Measurements from ENCODE around the gene PLAGL1. TPM values are rescaled to one million over a fixed set of nuclear protein-coding genes. Genes with fewer than 3 reads are reported as not detected.

PLAGL1 gene
- total RNA-seq, 1 donor from 2014 or later, result 1.2 TPM

DNA sequence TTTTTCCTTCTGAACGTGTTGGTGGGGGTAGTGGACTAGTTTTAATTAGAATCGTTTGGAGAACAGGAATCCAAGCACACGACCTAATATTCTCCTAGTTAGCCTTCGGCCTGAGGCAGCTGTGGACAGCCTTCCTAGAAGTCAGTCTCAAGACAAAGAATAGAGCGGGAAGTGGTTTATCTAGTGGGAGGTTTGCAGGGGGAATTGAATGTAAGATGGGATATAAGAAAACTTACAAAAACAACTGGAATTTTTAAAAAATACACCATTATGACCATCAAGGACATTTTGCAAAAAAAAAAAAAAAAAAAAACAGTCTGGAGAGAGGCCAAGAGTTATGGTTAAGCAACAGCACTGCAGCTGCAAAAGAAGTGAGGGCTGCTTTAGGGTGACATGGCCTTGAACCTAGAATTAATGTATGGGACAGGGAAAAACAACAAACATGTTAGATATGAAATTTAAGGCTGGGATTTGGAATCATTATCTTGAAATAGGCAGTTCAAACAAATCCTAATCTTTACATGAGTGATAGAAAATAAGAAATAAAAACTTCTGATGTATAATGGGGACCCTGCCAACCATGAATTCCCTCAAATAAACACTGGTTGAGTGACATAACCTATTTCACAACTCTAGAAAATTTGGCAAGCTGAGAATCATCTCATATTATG lies 40.2 kb downstream of the PLAGL1 start:
- DNase-seq (ENCODE audit: low spot score) (no peak), ATAC-seq (no peak)

- ATAC-seq (no peak), DNase-seq (ENCODE audit: low spot score) (no peak)
These were observed 41.7 kb downstream of the PLAGL1 start for GRCh38 chr6:143966312-143966711.

DNA sequence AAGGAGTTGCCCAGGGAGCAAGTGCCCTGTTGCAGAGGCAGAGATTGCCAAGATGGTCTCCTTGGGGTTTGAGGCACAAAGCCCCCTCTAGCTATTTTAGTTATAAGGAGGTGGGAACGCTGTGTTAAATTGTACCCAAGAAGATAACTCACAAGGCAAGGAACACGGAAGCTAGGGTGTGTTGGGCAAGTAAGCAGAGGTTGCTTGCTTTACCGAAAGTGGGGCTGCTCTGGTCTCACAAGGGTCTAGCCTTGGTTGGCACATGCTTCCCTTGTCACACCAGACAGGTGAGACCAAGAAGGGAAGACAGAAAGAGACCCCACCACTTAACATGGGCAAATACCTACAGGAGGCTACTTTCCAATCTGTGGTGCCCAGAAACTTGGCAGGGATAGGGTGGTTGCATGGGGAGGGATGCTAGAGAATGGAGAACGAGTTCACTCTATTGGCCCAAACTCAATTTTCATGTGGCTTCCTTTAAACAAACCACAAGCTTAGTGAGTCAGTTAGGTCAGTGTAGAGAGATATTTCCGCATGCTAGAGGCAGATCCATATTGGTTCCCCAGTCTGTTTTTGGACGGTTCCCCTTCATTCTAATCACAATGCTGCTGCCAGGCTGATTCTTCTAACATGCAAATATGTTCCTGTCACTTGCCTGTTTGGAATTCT lies 42.4 kb downstream of the PLAGL1 start:
- ATAC-seq (no peak), DNase-seq (ENCODE audit: low spot score) (no peak)

DNA sequence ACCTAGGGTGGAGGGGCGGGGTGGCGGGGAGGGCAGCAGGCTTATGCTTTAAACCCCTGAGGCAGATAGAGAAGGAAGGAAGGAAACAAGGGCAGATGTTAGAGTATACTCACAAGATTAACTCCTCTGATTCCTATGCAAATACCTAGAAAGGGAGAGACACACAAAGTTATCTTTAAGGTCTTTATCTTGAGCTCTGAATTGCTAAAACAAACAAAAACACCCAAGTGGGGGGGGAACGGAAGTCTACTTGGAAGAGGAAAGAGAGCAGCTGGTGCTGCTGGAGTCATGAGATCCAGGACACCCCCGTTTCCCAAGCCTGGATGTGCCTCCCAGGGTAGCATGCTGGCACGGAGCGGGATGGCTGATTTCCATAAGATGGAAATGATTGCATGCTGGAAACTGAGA lies 43.4 kb downstream of the PLAGL1 start:
- no peak for ATAC-seq
- no peak for DNase-seq (ENCODE audit: low spot score)

- ATAC-seq, result no peak
- no peak for DNase-seq (ENCODE audit: low spot score)
These were observed 44.7 kb downstream of the PLAGL1 start for GRCh38 chr6:143963158-143963919.

DNA sequence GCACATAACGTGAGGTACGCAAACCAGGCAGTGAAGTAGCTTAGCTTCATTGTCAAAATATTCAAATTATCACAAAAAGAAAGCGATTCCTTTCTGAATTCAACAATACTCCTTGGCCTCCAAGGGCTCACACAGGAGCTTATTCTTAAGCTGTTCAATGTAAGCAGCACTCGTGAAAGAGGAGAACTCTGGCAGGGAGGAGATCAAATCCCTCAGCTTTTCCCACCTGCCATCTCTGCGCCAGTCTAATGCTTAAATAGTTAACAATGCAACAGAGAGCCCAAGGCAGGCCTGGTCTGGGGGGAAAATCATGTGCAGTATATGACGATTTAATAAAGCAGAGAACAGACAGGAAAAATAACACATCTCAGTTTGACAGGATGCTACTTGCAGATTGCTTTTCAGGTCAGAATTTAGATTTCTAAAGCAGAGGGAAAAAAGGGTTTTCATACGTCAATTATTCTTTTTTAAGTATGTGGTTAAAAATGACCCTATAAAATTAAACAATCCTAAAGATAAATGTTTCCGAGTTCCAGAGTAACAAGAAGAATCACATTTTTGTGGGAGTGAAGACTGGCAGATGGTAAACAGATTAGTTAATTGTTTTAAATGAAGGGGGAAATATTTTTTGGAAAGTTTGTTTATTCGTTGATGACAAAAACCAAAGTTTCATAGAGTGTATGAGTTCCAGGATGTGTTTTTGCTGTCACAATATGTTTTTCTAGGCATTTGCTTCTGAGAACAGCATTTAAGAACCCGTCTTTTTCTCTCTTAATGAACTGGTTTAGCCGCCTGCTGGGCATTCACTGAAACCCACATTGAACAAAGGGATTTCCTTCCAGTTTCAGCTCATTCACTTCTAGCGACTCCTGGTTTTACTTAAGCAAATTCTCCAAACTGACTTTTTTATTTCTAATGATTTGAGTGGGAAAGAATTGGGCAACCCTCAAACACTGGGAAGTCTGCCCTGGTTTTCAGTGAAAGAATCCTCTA lies 45.9 kb downstream of the PLAGL1 start:
- DNase-seq (ENCODE audit: low spot score) (no peak), ATAC-seq (no peak)

DNA sequence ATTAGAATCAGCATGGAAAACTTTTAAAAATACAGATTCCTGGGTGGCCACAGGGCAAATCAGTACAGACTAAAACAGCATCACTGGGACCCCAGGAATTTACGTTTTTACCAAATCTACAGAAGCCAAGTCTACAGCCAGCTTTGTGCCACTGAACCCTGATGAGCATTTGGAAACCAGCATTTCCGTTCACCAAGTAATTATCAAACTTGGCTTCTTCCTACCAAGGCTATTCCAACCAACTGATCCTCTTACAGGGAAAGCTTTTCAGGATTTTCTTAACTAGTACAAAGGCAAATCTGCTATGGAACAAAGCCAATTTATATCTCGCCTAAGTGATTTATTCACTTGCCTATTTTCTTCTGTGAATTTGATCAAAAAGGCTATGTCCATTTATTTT lies 47.0 kb downstream of the PLAGL1 start:
- no peak for ATAC-seq
- DNase-seq (ENCODE audit: low spot score), result no peak

DNA sequence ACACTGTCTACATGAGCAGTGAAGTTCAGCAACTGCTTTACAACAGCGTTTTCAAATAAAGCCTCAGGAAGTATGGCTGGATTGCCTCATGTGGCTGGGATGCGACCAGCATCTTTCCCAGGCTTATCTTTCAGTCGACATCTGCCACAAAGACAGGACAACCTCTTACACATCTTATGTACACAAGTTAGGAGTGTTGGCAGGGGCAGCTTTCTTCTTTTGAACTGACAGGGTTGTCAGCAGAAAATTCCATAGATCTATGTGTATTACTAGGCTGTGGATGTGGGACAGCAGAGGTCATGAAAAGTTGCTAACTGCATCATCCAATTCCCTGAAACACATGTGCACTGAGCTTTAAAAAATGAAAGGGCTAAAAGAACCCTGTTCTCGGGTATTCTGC lies 48.1 kb downstream of the PLAGL1 start:
- DNase-seq (ENCODE audit: low spot score) (no peak), ATAC-seq (no peak)

- DNase-seq (ENCODE audit: low spot score), result no peak
- no peak for ATAC-seq
These were observed 49.1 kb downstream of the PLAGL1 start for GRCh38 chr6:143958839-143959399.

- DNase-seq (ENCODE audit: low spot score) (no peak), ATAC-seq (no peak)
These were observed 50.3 kb downstream of the PLAGL1 start for GRCh38 chr6:143957679-143958274.

GRCh38 chr6:143955971-143956370 lies 52.1 kb downstream of the PLAGL1 start:
- no peak for DNase-seq (ENCODE audit: low spot score)
- no peak for ATAC-seq

GRCh38 chr6:143953922-143954321 lies 54.1 kb downstream of the PLAGL1 start:
- DNase-seq (ENCODE audit: low spot score), result no peak
- no peak for ATAC-seq

- no peak for ATAC-seq
- DNase-seq (ENCODE audit: low spot score), result no peak
These were observed 54.9 kb downstream of the PLAGL1 start for GRCh38 chr6:143952947-143953701.

GRCh38 chr6:143952060-143952778 lies 55.8 kb downstream of the PLAGL1 start:
- DNase-seq (ENCODE audit: low spot score) (no peak), ATAC-seq (no peak)

DNA sequence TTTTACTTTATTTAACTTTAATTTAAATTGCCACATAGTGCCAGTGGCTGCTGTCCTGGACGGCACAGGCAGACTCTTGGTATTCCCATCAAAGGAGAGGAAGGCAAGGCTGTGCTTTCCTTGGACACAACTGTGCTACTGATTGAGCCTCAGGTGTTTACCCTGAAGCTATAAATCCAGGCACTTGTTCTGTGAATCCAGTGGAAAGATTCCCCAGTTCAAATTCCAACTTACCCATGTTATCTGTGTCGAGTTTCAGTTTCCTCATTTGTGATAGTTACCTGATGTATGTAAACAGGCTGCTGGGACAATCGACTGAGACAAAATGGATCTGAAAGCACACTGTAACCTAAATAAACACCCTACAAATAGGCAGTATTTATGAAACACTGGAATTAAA lies 57.2 kb downstream of the PLAGL1 start:
- DNase-seq (ENCODE audit: low spot score) (no peak), ATAC-seq (no peak)

DNA sequence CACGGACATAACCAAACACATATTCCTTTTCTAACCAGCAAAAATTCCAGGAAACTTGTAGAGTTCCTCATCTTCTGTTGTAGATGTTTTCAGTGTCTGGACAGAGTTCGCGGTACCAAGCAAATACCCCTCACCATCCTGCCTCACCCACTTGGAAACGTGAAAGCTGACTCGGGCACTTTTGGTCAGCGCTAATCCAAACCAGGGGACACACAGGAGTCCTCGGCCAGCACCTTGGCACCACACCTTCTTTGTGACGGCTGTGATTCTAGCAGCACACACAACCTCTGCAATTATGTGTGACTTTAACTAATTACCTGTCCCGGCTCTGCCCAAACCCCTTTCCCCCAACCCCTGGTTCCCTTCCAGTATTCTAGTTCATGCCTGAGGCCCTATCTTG lies 58.1 kb downstream of the PLAGL1 start:
- ATAC-seq (no peak), DNase-seq (ENCODE audit: low spot score) (no peak)

GRCh38 chr6:143949535-143949934 lies 58.5 kb downstream of the PLAGL1 start:
- DNase-seq (ENCODE audit: low spot score) (no peak), ATAC-seq (no peak)

GRCh38 chr6:143948208-143948607 lies 59.9 kb downstream of the PLAGL1 start:
- ATAC-seq, result no peak
- DNase-seq (ENCODE audit: low spot score), result no peak

Data from left lobe of liver (tissue), 2 donors.